Measurements from ENCODE around the gene GNA14.

DNA sequence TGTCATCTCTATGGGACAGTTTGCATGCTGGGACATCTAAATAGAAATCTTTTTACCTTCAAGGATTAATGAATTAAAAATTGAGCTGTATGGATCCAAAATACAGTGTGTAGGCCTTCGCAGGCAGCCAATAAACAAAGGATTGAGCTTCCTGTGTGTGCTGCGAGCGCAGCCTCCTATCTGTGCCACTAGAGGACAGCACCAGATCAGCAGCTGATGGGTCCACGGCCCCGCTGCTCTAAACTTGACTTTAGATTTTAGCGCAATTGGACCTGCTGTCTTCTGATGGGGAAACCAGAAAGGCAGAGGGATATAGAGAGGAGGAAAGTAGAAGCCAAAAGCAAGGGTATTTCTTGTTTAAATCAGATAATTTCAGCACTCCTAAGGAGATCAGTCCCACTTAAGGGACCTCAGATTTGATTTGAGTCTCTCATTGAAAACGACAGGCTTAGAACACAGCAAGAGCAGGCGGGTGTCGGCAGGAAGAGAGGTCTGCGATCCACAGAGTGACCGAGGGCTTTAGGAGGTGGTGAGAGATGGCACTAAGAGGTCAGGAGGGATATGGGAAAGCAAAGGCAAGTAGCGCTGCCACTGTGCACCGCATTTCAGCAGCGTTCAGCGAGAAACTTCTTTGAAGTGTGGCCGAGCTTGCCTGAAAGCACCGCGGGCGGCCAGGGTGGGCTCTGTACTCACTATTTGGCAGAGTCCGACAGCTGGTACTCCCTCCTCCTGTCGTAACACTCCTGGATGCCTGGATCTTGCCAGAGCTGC, 214.3 kb downstream of the GNA14 start:
- peak; percentile 98 for TF ChIP-seq CTCF (IDR thresholded peaks at IDR 0.05; ENCODE audit: poor library complexity, severe bottlenecking)
- TF ChIP-seq REST (IDR thresholded peaks at IDR 0.05; ENCODE audit: borderline replicate concordance): no peak
- TF ChIP-seq POLR2AphosphoS5 (IDR thresholded peaks at IDR 0.05): no peak
- no peak for TF ChIP-seq EP300 (conservative IDR thresholded peaks at IDR 0.05; ENCODE audit: poor library complexity, severe bottlenecking)
- TF ChIP-seq MXI1 (conservative IDR thresholded peaks at IDR 0.05; ENCODE audit: poor library complexity, severe bottlenecking): peak; percentile 19
- TF ChIP-seq RAD21 (conservative IDR thresholded peaks at IDR 0.05): peak; percentile 99
- no peak for TF ChIP-seq TAF1 (IDR thresholded peaks at IDR 0.05; ENCODE audit: low read depth)
